HepG2 (cell line): Measurements from ENCODE around the gene NUDT16. TPM values are rescaled to one million over a fixed set of nuclear protein-coding genes. Genes with fewer than 3 reads are reported as not detected.

Experiments used
- ATAC-seq: fragments of 200-7000 bp; cut with Tn5 transposase; 3 replicates; pipeline ENCODE4 v1.9.1; 2020; ENCODE audit warnings: mild to moderate bottlenecking, moderate library complexity
- BruUV-seq: library from RNA; stranded (reverse); fragments of 400-500 nt; replicated peaks from 2 replicates; lab custom pipeline; 2021; lab: Mats Ljungman, UMichigan
- CTCF ChIA-PET: fragments of 300-600 bp; formaldehyde crosslinking; extraction: SDS; loops from one replicate; lab custom pipeline; 2021; ENCODE audit warnings: low total read pairs, inconsistent platforms, low intra/inter-chr PET ratio; lab: Yijun Ruan, JAX
- POLR2A ChIA-PET: fragments of 350-600 bp; sonication (Branson Sonifier 250); formaldehyde crosslinking; loops from one replicate; lab custom pipeline; 2020; ENCODE audit warnings: antibody characterized with exemption, inconsistent platforms; lab: Yijun Ruan, JAX
- DNase-seq: peaks from one replicate; pipeline ENCODE4 v3.0.0-alpha.2; 2015; ENCODE audit warnings: low spot score
- FAIRE-seq: peaks from 3 replicates; lab custom pipeline; 2011; peaks lifted over from hg19 to GRCh38; lab: Jason Lieb, UNC
- H2AFZ ChIP-seq: one replicate; pipeline ENCODE4 v1.6.1; 2011; ENCODE audit warnings: low read length, inconsistent platforms
- H3K27ac ChIP-seq: fragments of 300-600 bp; 3 replicates; pipeline ENCODE4 v1.8.0; 2011; ENCODE audit warnings: mixed run types, mild to moderate bottlenecking, mixed read lengths, low read length, inconsistent platforms; ENCODE audit not compliant: insufficient read depth; ENCODE audit errors: extremely low read length
- H3K27me3 ChIP-seq, 2 experiments: fragments of 200-600 bp in 1 of 2; 2 replicates in 1 of 2; 3 replicates in 1 of 2; pipeline versions ENCODE4 v1.6.0 to v1.8.0; 2011; ENCODE audit warnings: low read length in 2 of 2, mild to moderate bottlenecking in 2 of 2, moderate library complexity in 2 of 2, inconsistent platforms in 1 of 2; ENCODE audit not compliant: insufficient read depth in 2 of 2, control insufficient read depth in 1 of 2
- H3K36me3 ChIP-seq, 2 experiments: fragments of 200-600 bp in 1 of 2; replicated peaks in 1 of 2; 2 replicates in 1 of 2; 3 replicates in 1 of 2; pipeline versions ENCODE4 v1.5.1 to v1.8.0; 2011; ENCODE audit warnings: low read length in 2 of 2, inconsistent platforms in 1 of 2; ENCODE audit not compliant: insufficient read depth in 2 of 2, control insufficient read depth in 1 of 2
- H3K4me1 ChIP-seq: 2 replicates; pipeline ENCODE4 v1.5.1; 2012; ENCODE audit warnings: low read length, inconsistent platforms; ENCODE audit not compliant: insufficient read depth
- H3K4me2 ChIP-seq: 2 replicates; pipeline ENCODE4 v1.6.0; 2011; ENCODE audit warnings: low read depth, low read length, inconsistent platforms
- H3K4me3 ChIP-seq, 3 experiments: fragments of 200-600 bp in 1 of 3; sonication (generic), shearing (Covaris generic) in 1 of 3; replicated peaks in 1 of 3; 2 replicates each; pipeline ENCODE4 v1.5.1; 2011 to 2016; ENCODE audit warnings: low read length in 3 of 3, inconsistent platforms in 2 of 3, low read depth in 2 of 3, mild to moderate bottlenecking in 2 of 3, control low read depth in 1 of 3, mixed read lengths in 1 of 3; ENCODE audit not compliant: insufficient read depth in 1 of 3
- H3K79me2 ChIP-seq: one replicate; pipeline ENCODE4 v1.6.1; 2011; ENCODE audit warnings: low read length, inconsistent platforms; ENCODE audit not compliant: insufficient read depth
- H3K9ac ChIP-seq: 2 replicates; pipeline ENCODE4 v1.6.0; 2011; ENCODE audit warnings: mild to moderate bottlenecking, low read depth, low read length, inconsistent platforms; ENCODE audit not compliant: insufficient read depth
- H3K9me3 ChIP-seq: 2 replicates; pipeline ENCODE4 v1.5.1; 2012; ENCODE audit warnings: mild to moderate bottlenecking, low read length
- H4K20me1 ChIP-seq: 2 replicates; pipeline ENCODE4 v1.6.0; 2011; ENCODE audit warnings: inconsistent platforms, mild to moderate bottlenecking, low read length, moderate library complexity; ENCODE audit not compliant: insufficient read depth
- HES4 ChIP-seq: sonication (generic); formaldehyde crosslinking; IDR thresholded peaks from 2 replicates; pipeline ENCODE4 v1.9.0; 2021; ENCODE audit warnings: mild to moderate bottlenecking, missing genetic modification reagents, borderline replicate concordance
- HIVEP1 ChIP-seq: sonication (generic); formaldehyde crosslinking; IDR thresholded peaks from 2 replicates; pipeline ENCODE4 v1.4.0; 2020; ENCODE audit warnings: mild to moderate bottlenecking, missing genetic modification reagents
- KLF6 ChIP-seq: IDR thresholded peaks from 2 replicates; pipeline ENCODE4 v1.8.0; 2016; ENCODE audit warnings: missing biosample characterization, missing genetic modification reagents
- MYNN ChIP-seq: sonication (generic); formaldehyde crosslinking; IDR thresholded peaks from 2 replicates; pipeline ENCODE4 v1.4.0; 2020; ENCODE audit warnings: mild to moderate bottlenecking, low read depth, missing genetic modification reagents
- NFKB2 ChIP-seq: sonication (generic); formaldehyde crosslinking; IDR thresholded peaks from 2 replicates; pipeline ENCODE4 v1.4.0; 2020; ENCODE audit warnings: missing genetic modification reagents, borderline replicate concordance
- RFXANK ChIP-seq: IDR thresholded peaks from 2 replicates; pipeline ENCODE4 v1.6.1; 2016
- SMAD9 ChIP-seq: sonication (generic); formaldehyde crosslinking; IDR thresholded peaks from 2 replicates; pipeline ENCODE4 v1.5.1; 2020; ENCODE audit warnings: mild to moderate bottlenecking, missing genetic modification reagents
- ZFY ChIP-seq: sonication (generic); formaldehyde crosslinking; IDR thresholded peaks from 2 replicates; pipeline ENCODE4 v1.4.0; 2020; ENCODE audit warnings: missing genetic modification reagents
- ZNF180 ChIP-seq: sonication (generic); formaldehyde crosslinking; IDR thresholded peaks from 2 replicates; pipeline ENCODE4 v1.4.0; 2020; ENCODE audit warnings: low read depth, missing genetic modification reagents, borderline replicate concordance
- WGBS: methylation state at CpG from one replicate; pipeline ENCODE4 v1.1.6; 2017; ENCODE audit warnings: low lambda C conversion rate; 5-methylcytosine and 5-hydroxymethylcytosine counted together
- in situ Hi-C: cut with HindIII; loops from 2 replicates; pipeline ENCODE4 v1.10.0; 2017; ENCODE audit warnings: low pct_unique_long_range_greater_than_20kb; ENCODE audit not compliant: extremely low pct_ligation_motif_present
- intact Hi-C: fragments of 100-400 bp; cut with micrococcal nuclease; formaldehyde crosslinking; loops from one replicate; pipeline ENCODE4 v1.10.0; 2022; ENCODE audit not compliant: unreplicated experiment
- polyA plus RNA-seq, 8 experiments: library from polyadenylated mRNA; depleted of rRNA in 3 of 8; stranded (reverse) in 7 of 8; unstranded in 1 of 8; fragments of >200 nt; fragmentation: Illumina TruSeq in 4 of 8; extraction: Trizol in 4 of 8; gene quantifications; 2 replicates each; pipeline versions ENCODE4 v1.2.1 to v1.2.3, GENCODE V29; 2011 to 2016; ENCODE audit warnings: low read depth in 4 of 8, missing spikeins in 1 of 8, mixed read lengths in 1 of 8; ENCODE audit not compliant: insufficient read depth in 1 of 8
- total RNA-seq, 5 experiments: library from RNA; depleted of rRNA; stranded (reverse); fragments of >200 nt; fragmentation: Illumina TruSeq; extraction: Trizol; gene quantifications; 2 replicates each; pipeline ENCODE4 v1.2.3, GENCODE V29; 2016; ENCODE audit warnings: low read depth in 1 of 5
- TF ChIP-seq, protein P1 (sequence below): IDR thresholded peaks from 2 replicates; pipeline ENCODE4 v1.6.1; 2016; ENCODE audit warnings: mild to moderate bottlenecking
- TF ChIP-seq, protein P2 (sequence below): sonication (generic); formaldehyde crosslinking; IDR thresholded peaks from 2 replicates; pipeline ENCODE4; 2020; ENCODE audit warnings: missing genetic modification reagents, mild to moderate bottlenecking, borderline replicate concordance
- TF ChIP-seq, protein P3 (sequence below): sonication (generic); formaldehyde crosslinking; IDR thresholded peaks from 2 replicates; pipeline ENCODE4 v1.5.1; 2020; ENCODE audit warnings: mild to moderate bottlenecking, missing genetic modification reagents, moderate library complexity

The NUDT16 gene
- total and polyA plus RNA-seq, 2 of the 13 experiments (the other 11 are each of a cell fraction or from before 2014, with no cell fraction given), result 5.4 to 14.8 TPM

DNA sequence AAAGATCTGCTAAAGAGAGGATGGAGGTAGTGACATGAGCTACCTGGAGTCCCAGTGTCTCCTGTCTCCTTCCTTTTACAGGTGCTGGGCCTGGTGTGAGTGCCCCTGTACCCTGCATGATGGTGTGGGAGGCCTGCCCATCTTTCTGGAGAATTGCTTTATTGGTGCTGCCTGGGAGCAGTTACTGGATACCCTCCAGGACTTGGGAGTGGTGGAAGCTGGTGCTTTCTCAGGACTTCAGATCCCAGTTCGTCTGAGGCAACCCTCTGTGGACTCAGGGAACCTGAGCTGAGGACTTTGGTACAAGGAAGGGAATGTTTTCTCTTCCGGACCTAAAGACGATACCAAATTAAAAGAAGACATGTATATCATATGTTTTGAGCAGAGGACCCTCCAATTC lies 18.3 kb upstream of the NUDT16 start:
- no peak for DNase-seq
- no peaks in the 10 kb centered on the region for H3K4me1 ChIP-seq
- in situ Hi-C loops (no loop called here), intact Hi-C loops (no loop called here)
- CTCF ChIA-PET, result no interaction called here
- TF ChIP-seq, protein P1, sequence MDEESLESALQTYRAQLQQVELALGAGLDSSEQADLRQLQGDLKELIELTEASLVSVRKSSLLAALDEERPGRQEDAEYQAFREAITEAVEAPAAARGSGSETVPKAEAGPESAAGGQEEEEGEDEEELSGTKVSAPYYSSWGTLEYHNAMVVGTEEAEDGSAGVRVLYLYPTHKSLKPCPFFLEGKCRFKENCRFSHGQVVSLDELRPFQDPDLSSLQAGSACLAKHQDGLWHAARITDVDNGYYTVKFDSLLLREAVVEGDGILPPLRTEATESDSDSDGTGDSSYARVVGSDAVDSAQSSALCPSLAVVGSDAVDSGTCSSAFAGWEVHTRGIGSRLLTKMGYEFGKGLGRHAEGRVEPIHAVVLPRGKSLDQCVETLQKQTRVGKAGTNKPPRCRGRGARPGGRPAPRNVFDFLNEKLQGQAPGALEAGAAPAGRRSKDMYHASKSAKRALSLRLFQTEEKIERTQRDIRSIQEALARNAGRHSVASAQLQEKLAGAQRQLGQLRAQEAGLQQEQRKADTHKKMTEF (CRISPR knock-in tag), result no peak
- TF ChIP-seq, protein P2, sequence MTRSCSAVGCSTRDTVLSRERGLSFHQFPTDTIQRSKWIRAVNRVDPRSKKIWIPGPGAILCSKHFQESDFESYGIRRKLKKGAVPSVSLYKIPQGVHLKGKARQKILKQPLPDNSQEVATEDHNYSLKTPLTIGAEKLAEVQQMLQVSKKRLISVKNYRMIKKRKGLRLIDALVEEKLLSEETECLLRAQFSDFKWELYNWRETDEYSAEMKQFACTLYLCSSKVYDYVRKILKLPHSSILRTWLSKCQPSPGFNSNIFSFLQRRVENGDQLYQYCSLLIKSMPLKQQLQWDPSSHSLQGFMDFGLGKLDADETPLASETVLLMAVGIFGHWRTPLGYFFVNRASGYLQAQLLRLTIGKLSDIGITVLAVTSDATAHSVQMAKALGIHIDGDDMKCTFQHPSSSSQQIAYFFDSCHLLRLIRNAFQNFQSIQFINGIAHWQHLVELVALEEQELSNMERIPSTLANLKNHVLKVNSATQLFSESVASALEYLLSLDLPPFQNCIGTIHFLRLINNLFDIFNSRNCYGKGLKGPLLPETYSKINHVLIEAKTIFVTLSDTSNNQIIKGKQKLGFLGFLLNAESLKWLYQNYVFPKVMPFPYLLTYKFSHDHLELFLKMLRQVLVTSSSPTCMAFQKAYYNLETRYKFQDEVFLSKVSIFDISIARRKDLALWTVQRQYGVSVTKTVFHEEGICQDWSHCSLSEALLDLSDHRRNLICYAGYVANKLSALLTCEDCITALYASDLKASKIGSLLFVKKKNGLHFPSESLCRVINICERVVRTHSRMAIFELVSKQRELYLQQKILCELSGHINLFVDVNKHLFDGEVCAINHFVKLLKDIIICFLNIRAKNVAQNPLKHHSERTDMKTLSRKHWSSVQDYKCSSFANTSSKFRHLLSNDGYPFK (CRISPR knock-in tag), result no peak
- TF ChIP-seq, protein P3, sequence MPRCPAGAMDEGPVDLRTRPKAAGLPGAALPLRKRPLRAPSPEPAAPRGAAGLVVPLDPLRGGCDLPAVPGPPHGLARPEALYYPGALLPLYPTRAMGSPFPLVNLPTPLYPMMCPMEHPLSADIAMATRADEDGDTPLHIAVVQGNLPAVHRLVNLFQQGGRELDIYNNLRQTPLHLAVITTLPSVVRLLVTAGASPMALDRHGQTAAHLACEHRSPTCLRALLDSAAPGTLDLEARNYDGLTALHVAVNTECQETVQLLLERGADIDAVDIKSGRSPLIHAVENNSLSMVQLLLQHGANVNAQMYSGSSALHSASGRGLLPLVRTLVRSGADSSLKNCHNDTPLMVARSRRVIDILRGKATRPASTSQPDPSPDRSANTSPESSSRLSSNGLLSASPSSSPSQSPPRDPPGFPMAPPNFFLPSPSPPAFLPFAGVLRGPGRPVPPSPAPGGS (CRISPR knock-in tag), result no peak
- no peak for TF ChIP-seq MYNN (CRISPR knock-in tag)
- no peak for TF ChIP-seq HES4 (CRISPR knock-in tag)
- no peak for TF ChIP-seq RFXANK
- TF ChIP-seq SMAD9 (CRISPR knock-in tag), result no peak
- no peak for TF ChIP-seq ZNF180 (CRISPR knock-in tag)
- TF ChIP-seq KLF6 (CRISPR knock-in tag), result no peak
- TF ChIP-seq NFKB2 (CRISPR knock-in tag), result no peak
- no peak for TF ChIP-seq ZFY (CRISPR knock-in tag)
- no peak for TF ChIP-seq HIVEP1 (CRISPR knock-in tag)
- TF ChIP-seq, all 625 proteins: peak for 0
- Histone ChIP-seq H3K27me3 (no peaks in the 10 kb centered on the region), H2AFZ (no peak overlapping the region), H3K9me3 (no peaks in the 10 kb centered on the region), H3K79me2 (no peaks in the 10 kb centered on the region), H3K4me2 (no peak overlapping the region), H4K20me1 (no peaks in the 10 kb centered on the region), H3K27ac (no peak overlapping the region), H3K9ac (no peak overlapping the region), H3K36me3 (no peaks in the 10 kb centered on the region), H3K4me3 (no peak overlapping the region)
- FAIRE-seq, result no peak
- WGBS, result 52% methylated on average over 2 of the region's 3 CpGs
- ATAC-seq, result no peak
- POLR2A ChIA-PET, result no interaction called here
- no TSS peak for BruUV-seq
